ENCODE data around the gene PGM2L1.

The PGM2L1 gene

GRCh38 chr11:74339619-74340018 lies 58.6 kb downstream of the PGM2L1 start:
- Histone ChIP-seq H4K20me1 (ENCODE audit: insufficient read depth, low read length) (no peaks in the 10 kb centered on the region), H2AFZ (ENCODE audit: low read length) (no peak overlapping the region)

GRCh38 chr11:74338963-74339362 lies 59.3 kb downstream of the PGM2L1 start:
- Histone ChIP-seq H3K79me2 (ENCODE audit: low read length) (no peaks in the 10 kb centered on the region), H2AFZ (ENCODE audit: low read length) (no peak overlapping the region), H3F3A (ENCODE audit: insufficient read depth, low read length) (peaks cover 5% of the 10 kb centered on the region; the same call in 1 of the 2 replicates), H3K27ac (ENCODE audit: low read length) (no peak overlapping the region), H3K4me2 (ENCODE audit: low read depth, low read length) (no peak overlapping the region), H3K4me1 (ENCODE audit: low read length) (peaks cover 17% of the 10 kb centered on the region), H3K27me3 (replicated peaks; ENCODE audit: insufficient read depth, low read length) (no peaks in the 10 kb centered on the region), H4K20me1 (ENCODE audit: insufficient read depth, low read length) (no peaks in the 10 kb centered on the region), H3K9me3 (replicated peaks; ENCODE audit: insufficient read depth, low read length) (no peaks in the 10 kb centered on the region), H3K9me2 (replicated peaks; ENCODE audit: insufficient read depth, low read length) (no peaks in the 10 kb centered on the region), H3K9ac (ENCODE audit: low read length) (no peak overlapping the region), H3K4me3 (ENCODE audit: low read length) (no peak overlapping the region), H3K36me3 (replicated peaks; ENCODE audit: insufficient read depth, low read length) (no peaks in the 10 kb centered on the region)
- TF ChIP-seq EZH2 (optimal IDR thresholded peaks at IDR 0.05; ENCODE audit: low read depth, low read length) (no peak), CTCF (IDR thresholded peaks at IDR 0.05; ENCODE audit: low read length) (no peak), EZH2phosphoT487 (IDR thresholded peaks at IDR 0.05; ENCODE audit: low read length) (no peak)
- DNase-seq, result no peak

More at GRCh38 chr11:74339619-74340018, 58.6 kb downstream of the PGM2L1 start:
- H3K9me3 ChIP-seq (replicated peaks; ENCODE audit: insufficient read depth, low read length), result no peaks in the 10 kb centered on the region
- no peak for TF ChIP-seq EZH2phosphoT487 (IDR thresholded peaks at IDR 0.05; ENCODE audit: low read length)
- no peak for TF ChIP-seq EZH2 (optimal IDR thresholded peaks at IDR 0.05; ENCODE audit: low read depth, low read length)
- TF ChIP-seq CTCF (IDR thresholded peaks at IDR 0.05; ENCODE audit: low read length), result no peak
- H3K9ac ChIP-seq (ENCODE audit: low read length), result no peak overlapping the region
- no peaks in the 10 kb centered on the region for H3K9me2 ChIP-seq (replicated peaks; ENCODE audit: insufficient read depth, low read length)
- no peak overlapping the region for H3K27ac ChIP-seq (ENCODE audit: low read length)
- no peaks in the 10 kb centered on the region for H3K79me2 ChIP-seq (ENCODE audit: low read length)
- H3F3A ChIP-seq (ENCODE audit: insufficient read depth, low read length), result peaks cover 5% of the 10 kb centered on the region; the same call in 1 of the 2 replicates
- no peak for DNase-seq
- H3K4me2 ChIP-seq (ENCODE audit: low read depth, low read length), result no peak overlapping the region
- no peak overlapping the region for H3K4me3 ChIP-seq (ENCODE audit: low read length)
- peaks cover 17% of the 10 kb centered on the region for H3K4me1 ChIP-seq (ENCODE audit: low read length)
- H3K27me3 ChIP-seq (replicated peaks; ENCODE audit: insufficient read depth, low read length), result no peaks in the 10 kb centered on the region
- no peaks in the 10 kb centered on the region for H3K36me3 ChIP-seq (replicated peaks; ENCODE audit: insufficient read depth, low read length)

GRCh38 chr11:74333193-74333592 lies 65.0 kb downstream of the PGM2L1 start:
- H3K4me1 ChIP-seq (ENCODE audit: low read length), result no peaks in the 10 kb centered on the region
- H3K4me2 ChIP-seq (ENCODE audit: low read depth, low read length), result no peak overlapping the region
- H3K4me3 ChIP-seq (ENCODE audit: low read length), result no peak overlapping the region
- no peaks in the 10 kb centered on the region for H3K27me3 ChIP-seq (replicated peaks; ENCODE audit: insufficient read depth, low read length)
- no peak for TF ChIP-seq EZH2 (optimal IDR thresholded peaks at IDR 0.05; ENCODE audit: low read depth, low read length)
- TF ChIP-seq EZH2phosphoT487 (IDR thresholded peaks at IDR 0.05; ENCODE audit: low read length), result no peak
- TF ChIP-seq CTCF (IDR thresholded peaks at IDR 0.05; ENCODE audit: low read length), result no peak
- H3K36me3 ChIP-seq (replicated peaks; ENCODE audit: insufficient read depth, low read length), result no peaks in the 10 kb centered on the region
- no peaks in the 10 kb centered on the region for H3K9me3 ChIP-seq (replicated peaks; ENCODE audit: insufficient read depth, low read length)
- DNase-seq, result no peak
- no peaks in the 10 kb centered on the region for H4K20me1 ChIP-seq (ENCODE audit: insufficient read depth, low read length)
- H2AFZ ChIP-seq (ENCODE audit: low read length), result no peak overlapping the region
- no peak overlapping the region for H3K9ac ChIP-seq (ENCODE audit: low read length)
- H3F3A ChIP-seq (ENCODE audit: insufficient read depth, low read length), result no peaks in the 10 kb centered on the region
- H3K9me2 ChIP-seq (replicated peaks; ENCODE audit: insufficient read depth, low read length), result no peaks in the 10 kb centered on the region
- H3K79me2 ChIP-seq (ENCODE audit: low read length), result no peaks in the 10 kb centered on the region
- H3K27ac ChIP-seq (ENCODE audit: low read length), result no peak overlapping the region
